Astrocyte of the cerebellum (primary cell): ENCODE measurements around the gene NOP53.
"Not testable (repeated sequence)": the region's sequence is repeated elsewhere in the genome, so short reads cannot be mapped to it uniquely, and the experiment has no call there.

ENCODE experiments used
- DNase-seq: peaks from one replicate; pipeline ENCODE4 v3.0.0-alpha.2; 2011; ENCODE audit warnings: low read depth
- H3K4me3 ChIP-seq: 2 replicates; pipeline ENCODE4 v1.5.1; 2011; ENCODE audit warnings: mild to moderate bottlenecking, low read depth, low read length, moderate library complexity
- CTCF ChIP-seq: IDR thresholded peaks from 2 replicates; pipeline ENCODE4 v1.5.1; 2012; ENCODE audit warnings: low read length, low read depth, moderate library complexity, mild to moderate bottlenecking; ENCODE audit errors: missing control alignments
- in situ Hi-C: cut with HindIII; loops from 2 replicates; pipeline ENCODE4 v1.10.0; 2017; ENCODE audit warnings: low sequenced_read_pairs

Gene NOP53

GRCh38 chr19:47801270-47801669, 55.9 kb downstream of the NOP53 start:
- no peak overlapping the region for H3K4me3 ChIP-seq
- TF ChIP-seq CTCF = no peak
- DNase-seq = no peak
- in situ Hi-C loops = no loop called here

- DNase-seq = no peak
- no peak for TF ChIP-seq CTCF
Measured at GRCh38 chr19:47802521-47803043, 57.2 kb downstream of the NOP53 start.

GRCh38 chr19:47803148-47803547, 57.8 kb downstream of the NOP53 start:
- DNase-seq, in situ Hi-C loops, H3K4me3 ChIP-seq: not testable (repeated sequence)

More at GRCh38 chr19:47802521-47803043, 57.2 kb downstream of the NOP53 start:
- in situ Hi-C loops = no loop called here
- H3K4me3 ChIP-seq = no peak overlapping the region

- in situ Hi-C loops, H3K4me3 ChIP-seq, DNase-seq: not testable (repeated sequence)
Measured at GRCh38 chr19:47803671-47804070, 58.3 kb downstream of the NOP53 start.

GRCh38 chr19:47804451-47804850, 59.1 kb downstream of the NOP53 start, which contains the start of gene TPRX1:
Gene TPRX1 (minus strand): TSS chr19:47804551. CDS start chr19:47804539, 12 bp downstream.
- DNase-seq, in situ Hi-C loops, H3K4me3 ChIP-seq: not testable (repeated sequence)

GRCh38 chr19:47805313-47805712, 60.0 kb downstream of the NOP53 start:
- in situ Hi-C loops = no loop called here
- TF ChIP-seq CTCF = no peak
- DNase-seq = no peak
- H3K4me3 ChIP-seq = no peak overlapping the region

- H3K4me3 ChIP-seq = no peak overlapping the region
- in situ Hi-C loops = no loop called here
- no peak for TF ChIP-seq CTCF
- no peak for DNase-seq
Measured at GRCh38 chr19:47806435-47806834, 61.1 kb downstream of the NOP53 start.
